ENCODE measurements around the gene PLCL2. TPM values are rescaled to one million over a fixed set of nuclear protein-coding genes. Genes with fewer than 3 reads are reported as not detected.
A peak's percentile ranks its signal among the peaks of the same experiment; 100 is the strongest.

Gene PLCL2
- total and polyA plus RNA-seq, 2 donors (not counting 3 experiments of a cell fraction or from before 2014, with no cell fraction given) = 2.3 to 10.7 TPM

DNA sequence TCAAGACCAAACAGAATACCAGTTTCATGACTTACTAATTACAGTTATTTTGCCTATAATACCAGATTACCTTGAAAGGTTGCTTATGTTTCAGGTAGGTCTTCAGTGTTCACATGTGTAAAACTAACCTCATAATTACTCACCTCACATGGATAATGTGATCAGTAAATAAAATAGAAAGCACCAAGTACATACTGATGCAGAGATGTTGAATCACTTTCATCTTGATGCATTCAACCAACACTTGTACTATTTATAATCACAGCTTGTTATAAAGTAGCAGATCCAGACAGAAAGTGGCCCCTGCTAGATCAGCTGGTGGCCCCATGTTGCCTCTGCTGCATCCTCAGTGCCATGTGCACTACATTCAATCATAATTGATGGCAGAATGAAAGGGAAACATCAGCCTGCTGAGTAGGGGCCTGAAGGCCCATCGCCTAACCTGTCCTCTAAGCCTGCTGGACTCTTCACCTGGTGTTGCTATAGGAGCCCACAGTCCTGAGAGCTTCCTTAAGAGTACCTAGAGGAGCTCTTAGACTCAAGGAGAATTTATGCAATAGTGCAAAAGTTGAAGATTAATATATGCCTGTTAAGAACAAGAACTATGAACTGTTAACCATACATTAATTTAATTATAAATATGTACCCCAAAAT is 154.3 kb downstream of the PLCL2 start:
- H3K79me2 ChIP-seq (ENCODE audit: control insufficient read depth, insufficient read depth, low read length) = no peaks in the 10 kb centered on the region
- DNase-seq (ENCODE audit: low read depth, low spot score) (no peak), FAIRE-seq (no peak)
- no peak overlapping the region for H3K4me3 ChIP-seq (replicated peaks in 1 of 3; ENCODE audit: insufficient read depth in 1 of 3, low read depth in 1 of 3, low read length in 3 of 3)
- CTCF ChIA-PET = interaction anchor here (0.9 to 3.8 kb wide), 7 partner anchors 9 to 211 kb away, joined by 3 to 29 read pairs (median 3); partner anchors contain the start of gene PLCL2
- H3K27me3 ChIP-seq (ENCODE audit: control insufficient read depth in 2 of 2, insufficient read depth in 2 of 2, low read length in 2 of 2) = no peaks in the 10 kb centered on the region
- no peak overlapping the region for H3K4me2 ChIP-seq (ENCODE audit: insufficient read depth, low read length)
- no peak for TF ChIP-seq JUN (IDR thresholded peaks at IDR 0.05; ENCODE audit: borderline replicate concordance, insufficient read depth, insufficient read length, low read depth)
- no peak for TF ChIP-seq MYC (IDR thresholded peaks at IDR 0.05; ENCODE audit: low read depth, low read length)
- TF ChIP-seq POLR2AphosphoS5 (IDR thresholded peaks at IDR 0.05; ENCODE audit: insufficient read depth, low read depth, low read length) = no peak
- no peak for TF ChIP-seq FOS (IDR thresholded peaks at IDR 0.05; ENCODE audit: borderline replicate concordance, insufficient read depth, low read length)
- no peak for TF ChIP-seq GATA2 (IDR thresholded peaks at IDR 0.05; ENCODE audit: insufficient read depth, insufficient read length, low read depth, low read length)
- peak overlapping the region; percentile 56 for H3K27ac ChIP-seq (ENCODE audit: insufficient read depth, low read depth, low read length)
- intact Hi-C loops (cut with micrococcal nuclease) (loop anchor here (1.0 to 2.0 kb wide), 2 partner anchors 9 to 194 kb away; no protein-coding TSS in a partner anchor), dilution Hi-C loops (cut with MboI; ENCODE audit: extremely low pct_ligation_motif_present, low sequenced_read_pairs) (no loop called here)
- no peaks in the 10 kb centered on the region for H4K20me1 ChIP-seq (replicated peaks; ENCODE audit: control insufficient read depth, extremely low read depth, insufficient read depth, low read length)
- no peaks in the 10 kb centered on the region for H3K9me3 ChIP-seq (replicated peaks; ENCODE audit: control insufficient read depth, insufficient read depth, low read length)
- no peak overlapping the region for H2AFZ ChIP-seq (ENCODE audit: low read depth, low read length)
- no peaks in the 10 kb centered on the region for H3K36me3 ChIP-seq (ENCODE audit: control insufficient read depth in 2 of 2, extremely low read depth in 1 of 2, insufficient read depth in 2 of 2, low read length in 2 of 2)
- H3K4me1 ChIP-seq (ENCODE audit: control insufficient read depth, extremely low read depth, insufficient read depth, low read length) = peaks cover 25% of the 10 kb centered on the region
- POLR2A ChIA-PET = no interaction called here
- BruUV-seq (replicated peaks) = no TSS peak
- no peaks in the 10 kb centered on the region for H3K9me1 ChIP-seq (replicated peaks; ENCODE audit: control insufficient read depth, extremely low read depth, insufficient read depth, low read length)
- no peak overlapping the region for H3K9ac ChIP-seq (replicated peaks; ENCODE audit: extremely low read depth, insufficient read depth, low read length)

DNA sequence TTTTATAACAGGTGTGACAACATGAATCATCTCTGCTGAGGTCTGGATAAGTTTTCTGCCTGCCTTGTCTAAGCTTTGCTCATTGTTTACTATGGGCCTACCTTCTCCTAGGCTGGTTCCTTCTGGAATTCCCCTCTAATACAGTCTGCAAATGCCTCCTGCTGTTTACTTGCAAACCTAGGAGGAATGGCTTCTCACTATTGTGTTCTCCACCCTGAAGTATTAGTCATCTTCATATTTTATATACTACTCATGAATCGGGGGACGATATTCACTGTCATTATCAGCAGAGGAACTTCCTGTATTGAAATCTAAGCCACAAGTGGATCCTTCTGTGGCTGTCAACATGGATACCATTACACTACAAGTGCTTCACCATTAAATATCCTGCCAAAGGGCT is 154.8 kb downstream of the PLCL2 start:
- H3K36me3 ChIP-seq (ENCODE audit: control insufficient read depth in 2 of 2, extremely low read depth in 1 of 2, insufficient read depth in 2 of 2, low read length in 2 of 2) = no peaks in the 10 kb centered on the region
- FAIRE-seq (peak; percentile 82), DNase-seq (ENCODE audit: low read depth, low spot score) (peak; percentile 88)
- dilution Hi-C loops (cut with MboI; ENCODE audit: extremely low pct_ligation_motif_present, low sequenced_read_pairs) = no loop called here
- POLR2A ChIA-PET = no interaction called here
- H3K79me2 ChIP-seq (ENCODE audit: control insufficient read depth, insufficient read depth, low read length) = no peaks in the 10 kb centered on the region
- no peak overlapping the region for H3K4me3 ChIP-seq (replicated peaks in 1 of 3; ENCODE audit: insufficient read depth in 1 of 3, low read depth in 1 of 3, low read length in 3 of 3)
- H3K4me2 ChIP-seq (ENCODE audit: insufficient read depth, low read length) = no peak overlapping the region
- H3K9ac ChIP-seq (replicated peaks; ENCODE audit: extremely low read depth, insufficient read depth, low read length) = no peak overlapping the region
- no peaks in the 10 kb centered on the region for H4K20me1 ChIP-seq (replicated peaks; ENCODE audit: control insufficient read depth, extremely low read depth, insufficient read depth, low read length)
- TF ChIP-seq GATA2 (IDR thresholded peaks at IDR 0.05; ENCODE audit: insufficient read depth, insufficient read length, low read depth, low read length) (peak; percentile 78), JUN (IDR thresholded peaks at IDR 0.05; ENCODE audit: borderline replicate concordance, insufficient read depth, insufficient read length, low read depth) (peak; percentile 84), FOS (IDR thresholded peaks at IDR 0.05; ENCODE audit: borderline replicate concordance, insufficient read depth, low read length) (peak; percentile 94), EZH2 (IDR thresholded peaks at IDR 0.05; ENCODE audit: borderline replicate concordance, low read depth, low read length, severe bottlenecking) (no peak), POLR2AphosphoS5 (IDR thresholded peaks at IDR 0.05; ENCODE audit: insufficient read depth, low read depth, low read length) (peak; percentile 70)
- TF ChIP-seq, protein P1, sequence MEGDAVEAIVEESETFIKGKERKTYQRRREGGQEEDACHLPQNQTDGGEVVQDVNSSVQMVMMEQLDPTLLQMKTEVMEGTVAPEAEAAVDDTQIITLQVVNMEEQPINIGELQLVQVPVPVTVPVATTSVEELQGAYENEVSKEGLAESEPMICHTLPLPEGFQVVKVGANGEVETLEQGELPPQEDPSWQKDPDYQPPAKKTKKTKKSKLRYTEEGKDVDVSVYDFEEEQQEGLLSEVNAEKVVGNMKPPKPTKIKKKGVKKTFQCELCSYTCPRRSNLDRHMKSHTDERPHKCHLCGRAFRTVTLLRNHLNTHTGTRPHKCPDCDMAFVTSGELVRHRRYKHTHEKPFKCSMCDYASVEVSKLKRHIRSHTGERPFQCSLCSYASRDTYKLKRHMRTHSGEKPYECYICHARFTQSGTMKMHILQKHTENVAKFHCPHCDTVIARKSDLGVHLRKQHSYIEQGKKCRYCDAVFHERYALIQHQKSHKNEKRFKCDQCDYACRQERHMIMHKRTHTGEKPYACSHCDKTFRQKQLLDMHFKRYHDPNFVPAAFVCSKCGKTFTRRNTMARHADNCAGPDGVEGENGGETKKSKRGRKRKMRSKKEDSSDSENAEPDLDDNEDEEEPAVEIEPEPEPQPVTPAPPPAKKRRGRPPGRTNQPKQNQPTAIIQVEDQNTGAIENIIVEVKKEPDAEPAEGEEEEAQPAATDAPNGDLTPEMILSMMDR (IDR thresholded peaks at IDR 0.05; ENCODE audit: extremely low read depth in 1 of 2, insufficient read depth in 1 of 2, low read depth in 1 of 2, low read length in 2 of 2) = no peak
- no peaks in the 10 kb centered on the region for H3K9me3 ChIP-seq (replicated peaks; ENCODE audit: control insufficient read depth, insufficient read depth, low read length)
- CTCF ChIA-PET = interaction anchor here (0.9 to 3.8 kb wide), 8 partner anchors 10 to 211 kb away, joined by 3 to 29 read pairs (median 3); partner anchors contain the start of gene PLCL2
- H3K27ac ChIP-seq (ENCODE audit: insufficient read depth, low read depth, low read length) = peak overlapping the region; percentile 56
- no TSS peak for BruUV-seq (replicated peaks)
- H3K9me1 ChIP-seq (replicated peaks; ENCODE audit: control insufficient read depth, extremely low read depth, insufficient read depth, low read length) = no peaks in the 10 kb centered on the region
- H2AFZ ChIP-seq (ENCODE audit: low read depth, low read length) = no peak overlapping the region
- H3K27me3 ChIP-seq (ENCODE audit: control insufficient read depth in 2 of 2, insufficient read depth in 2 of 2, low read length in 2 of 2) = no peaks in the 10 kb centered on the region
- H3K4me1 ChIP-seq (ENCODE audit: control insufficient read depth, extremely low read depth, insufficient read depth, low read length) = peaks cover 25% of the 10 kb centered on the region
- intact Hi-C loops (cut with micrococcal nuclease) = loop anchor here (1.0 to 2.0 kb wide), 2 partner anchors 9 to 193 kb away; no protein-coding TSS in a partner anchor
